ENCODE data around the gene LTB.

GRCh38 chr6:31587791-31588777 is 5.9 kb upstream of the LTB start:
- TF ChIP-seq POLR2A (IDR thresholded peaks at IDR 0.05) (no peak), POLR2AphosphoS5 (IDR thresholded peaks at IDR 0.05; ENCODE audit: insufficient read depth in 1 of 2, low read depth in 1 of 2) (no peak)

Data from vagina (tissue), 2 donors.